ENCODE measurements around the gene SLC4A11.
A peak's percentile ranks its signal among the peaks of the same experiment; 100 is the strongest.
"Not testable (repeated sequence)": the region's sequence is repeated elsewhere in the genome, so short reads cannot be mapped to it uniquely, and the experiment has no call there.

Gene SLC4A11

DNA sequence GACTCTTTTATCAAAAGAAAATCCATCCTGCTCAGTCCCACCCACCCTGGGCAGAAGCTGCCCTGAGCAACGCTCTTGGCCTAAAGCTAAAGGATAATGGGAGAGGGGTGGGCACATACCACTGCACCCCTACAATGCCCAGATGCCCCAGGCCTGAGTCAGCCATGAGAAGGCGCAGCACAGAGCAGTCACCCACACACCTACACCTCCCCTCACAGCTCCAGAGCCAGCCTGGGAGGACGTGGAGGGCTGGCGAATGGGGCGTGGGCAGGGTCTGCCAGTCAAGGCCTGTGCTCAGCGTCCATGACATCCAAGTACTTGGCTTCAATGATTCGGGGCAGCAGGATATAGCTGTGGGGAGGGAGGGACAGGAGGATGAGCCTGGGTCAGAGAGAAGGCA is 11.5 kb downstream of the SLC4A11 start:
- DNase-seq: no peak

DNA sequence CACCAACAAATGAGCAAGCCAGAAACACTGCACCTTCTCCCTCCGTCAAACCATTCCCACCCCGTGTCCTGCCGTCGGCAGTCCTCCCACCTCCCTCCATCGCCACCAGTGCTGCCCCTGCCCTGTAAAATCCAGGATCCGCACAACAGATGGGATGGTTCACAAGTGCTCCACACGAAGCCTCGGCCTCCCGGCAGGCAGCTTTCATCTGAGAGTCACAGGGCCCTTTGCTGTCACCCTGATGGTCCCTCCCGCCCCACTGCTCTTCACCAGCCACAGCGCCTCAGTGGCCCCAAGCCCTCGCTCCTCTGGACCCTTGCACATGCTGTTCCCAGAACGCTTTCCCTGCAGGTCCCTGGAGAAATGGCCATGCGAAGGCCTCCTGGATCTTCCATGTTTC is 12.1 kb downstream of the SLC4A11 start:
- no peak for DNase-seq

DNA sequence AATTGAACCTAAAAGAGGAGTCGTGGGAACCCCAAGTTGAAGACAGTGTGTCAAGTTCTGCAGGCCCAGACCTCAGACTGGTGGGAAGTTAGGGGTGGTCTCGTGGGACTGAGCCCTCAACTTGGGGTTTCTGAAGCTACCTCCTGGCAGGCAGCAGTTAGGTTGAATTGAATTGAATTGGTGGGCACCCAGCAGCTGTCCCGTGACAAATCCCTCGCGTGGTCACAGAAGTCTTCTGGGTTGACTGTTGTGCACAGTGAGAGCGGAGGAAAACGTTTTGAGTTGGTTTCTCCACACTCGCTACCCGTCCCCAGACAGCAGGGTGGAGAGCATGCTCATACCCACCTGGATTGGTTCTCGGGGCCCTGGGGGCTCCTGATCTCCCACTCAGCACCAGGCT is 12.9 kb downstream of the SLC4A11 start:
- DNase-seq: no peak

DNA sequence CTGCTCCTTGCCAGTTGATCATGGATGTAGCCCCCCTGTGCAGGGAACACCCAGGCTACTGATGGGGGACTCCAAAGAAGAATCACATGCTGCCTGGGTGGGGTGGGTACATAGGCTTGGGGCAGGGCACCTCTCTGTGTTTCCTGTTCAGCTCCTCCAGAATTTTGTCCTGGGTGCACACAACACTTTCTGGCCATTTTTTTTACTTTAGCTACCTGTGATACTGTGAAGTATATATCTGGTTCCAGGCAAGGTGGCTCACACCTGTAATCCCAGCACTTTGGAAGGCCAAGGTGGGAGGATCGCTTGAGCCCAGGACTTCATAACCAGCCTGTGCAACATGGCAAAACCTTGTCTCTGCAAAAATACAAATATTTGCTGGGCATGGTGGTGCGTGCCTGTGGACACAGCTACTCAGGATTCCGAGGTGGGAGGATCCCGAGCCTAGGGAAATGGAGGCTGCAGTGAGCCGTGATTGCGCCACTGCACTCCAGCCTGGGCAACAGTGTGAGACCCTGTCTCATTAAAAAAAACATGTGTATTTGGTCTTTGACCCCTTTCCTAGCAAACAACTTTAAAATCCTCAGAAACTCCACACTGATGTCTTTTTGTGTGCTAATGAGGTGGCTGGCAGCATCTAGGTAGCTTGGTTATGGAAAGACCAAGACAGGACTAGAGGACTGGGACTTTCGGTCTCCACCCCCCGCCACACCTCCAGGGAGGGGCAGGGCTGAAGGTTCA is 14.1 kb downstream of the SLC4A11 start:
- no peak for DNase-seq

DNA sequence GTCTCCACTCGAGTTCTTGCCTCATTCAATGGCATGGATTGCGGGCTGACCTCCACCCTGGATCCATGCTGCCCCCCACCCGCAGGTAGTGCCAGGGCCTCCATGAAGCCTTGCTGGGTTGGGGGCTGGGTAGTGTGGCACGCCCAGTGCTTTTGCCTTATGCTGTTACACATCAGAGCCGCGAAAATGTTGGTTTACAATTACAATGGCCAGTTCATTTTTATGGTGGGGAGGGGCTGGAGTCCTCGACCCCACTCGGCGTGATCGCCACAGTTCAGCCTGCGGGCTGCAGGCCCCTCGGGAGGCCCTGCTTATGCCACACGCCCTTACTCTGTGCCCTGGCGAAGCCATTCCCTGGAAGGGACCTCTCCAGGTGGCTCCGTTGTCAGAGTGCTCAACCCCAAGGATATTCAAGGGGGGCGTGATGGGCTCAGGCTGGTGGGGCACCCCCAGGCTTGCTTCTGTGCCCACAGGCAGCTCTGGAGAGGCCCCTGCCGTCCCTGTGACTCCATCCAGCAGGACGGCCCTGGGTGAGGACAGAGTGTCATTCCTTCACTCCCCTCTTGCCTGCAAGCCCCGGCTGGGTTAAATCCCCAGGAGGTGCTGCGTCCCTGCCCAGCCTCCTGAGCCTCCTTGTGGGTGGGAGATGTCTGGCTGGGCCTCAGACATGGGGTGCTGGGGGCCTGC is 14.9 kb downstream of the SLC4A11 start:
- no peak for DNase-seq

DNA sequence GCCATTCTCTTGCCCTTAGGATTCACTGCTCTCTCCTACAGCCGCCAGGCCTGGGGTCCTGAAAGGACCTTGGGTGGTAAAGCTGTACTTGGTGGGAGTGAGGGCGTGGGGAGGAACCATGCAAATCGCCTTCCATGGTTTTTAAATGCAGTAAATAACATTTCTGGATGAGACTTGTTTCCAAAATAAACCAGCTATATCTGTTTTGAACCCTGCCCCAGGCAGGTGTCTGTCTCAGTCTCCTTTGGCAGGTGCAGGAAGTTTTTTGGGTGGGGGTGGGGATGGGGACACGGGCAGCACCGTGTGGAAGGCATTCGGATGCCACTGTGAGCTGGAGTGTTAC is 15.4 kb downstream of the SLC4A11 start:
- DNase-seq: no peak

DNA sequence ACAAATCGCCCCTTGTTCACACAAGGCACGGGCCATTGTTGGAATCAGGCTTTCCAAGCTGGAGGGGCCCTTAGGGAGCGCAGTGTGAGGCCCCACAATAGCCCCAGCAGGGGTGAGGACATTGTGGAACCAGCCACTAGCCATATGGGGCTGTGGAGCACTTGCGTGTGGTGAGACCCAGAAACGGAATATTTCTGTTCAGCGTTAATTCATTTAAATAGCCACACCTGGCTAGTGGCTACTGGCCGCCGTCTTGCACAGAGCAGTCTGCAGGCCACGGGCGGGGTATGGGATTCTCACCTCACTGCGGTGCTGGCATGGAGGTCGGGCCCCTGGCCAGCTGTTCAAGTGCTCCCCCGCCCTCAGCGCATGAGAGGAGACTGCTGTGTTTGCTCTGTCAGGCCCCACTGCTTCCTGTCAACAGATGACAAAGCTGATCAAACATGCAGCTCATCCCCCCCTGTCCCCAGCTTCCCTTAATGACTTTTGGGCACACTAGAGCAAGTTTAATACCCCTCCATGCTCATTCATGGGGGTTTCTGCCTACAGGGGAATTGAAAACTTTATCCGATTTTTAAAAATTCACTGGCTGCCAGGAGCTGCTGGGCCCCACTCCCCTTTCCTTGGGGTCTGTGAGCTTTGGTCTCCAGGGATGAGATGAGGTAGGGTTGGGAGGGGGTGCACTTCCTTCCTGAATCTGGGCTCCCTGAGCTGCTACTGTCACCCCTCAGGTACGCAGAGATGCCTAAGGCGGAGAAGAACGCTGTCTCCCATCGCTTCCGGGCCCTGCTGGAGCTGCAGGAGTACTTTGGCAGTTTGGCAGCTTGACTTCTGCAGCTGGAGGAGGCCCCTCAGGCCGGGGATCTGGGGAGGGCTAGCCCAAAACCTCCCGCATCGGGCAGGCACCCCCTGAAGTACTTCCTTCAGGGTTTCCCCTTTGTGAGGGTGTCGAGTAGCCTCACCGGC is 16.1 kb downstream of the SLC4A11 start:
- peak; percentile 88 for DNase-seq

DNA sequence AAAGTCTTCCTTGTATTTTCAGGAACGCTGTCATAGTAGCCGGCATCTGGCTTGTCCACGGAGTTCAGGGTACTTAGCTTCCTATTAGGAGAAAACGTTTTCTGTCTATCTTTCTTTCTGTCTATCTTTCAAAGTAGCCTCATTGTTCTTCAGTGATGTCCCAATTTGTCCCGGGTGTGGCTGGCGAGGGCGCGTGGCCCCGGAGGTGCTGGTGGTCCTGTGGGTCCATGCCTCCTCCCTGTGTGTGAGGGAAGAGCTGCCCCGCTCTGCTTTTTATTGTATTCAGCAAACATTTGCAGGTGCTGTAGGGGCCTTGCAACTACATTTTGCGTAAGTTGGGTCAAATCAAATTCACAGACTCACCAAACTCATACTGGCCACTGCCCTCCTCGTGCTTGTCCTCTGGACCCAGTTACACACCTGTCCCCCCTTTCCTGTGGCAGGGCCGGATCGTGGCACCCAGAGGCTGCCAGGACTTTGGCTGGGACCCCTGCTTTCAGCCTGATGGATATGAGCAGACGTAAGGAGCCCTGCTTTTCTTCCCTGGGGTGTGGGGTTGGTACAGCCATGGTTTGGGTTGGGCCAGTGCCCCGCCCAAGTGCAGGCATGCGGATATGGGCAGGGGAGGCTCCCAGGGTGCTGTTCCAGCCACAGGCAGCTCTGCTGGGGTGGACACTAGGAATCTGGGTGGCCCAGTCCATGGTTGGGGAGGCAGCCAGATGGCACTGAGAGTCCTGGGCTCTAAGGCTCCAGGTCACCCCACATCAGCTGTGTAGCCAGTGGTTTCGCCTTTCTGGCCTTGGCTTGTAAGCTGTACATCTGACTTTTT is 17.4 kb downstream of the SLC4A11 start:
- no peak for DNase-seq

DNA sequence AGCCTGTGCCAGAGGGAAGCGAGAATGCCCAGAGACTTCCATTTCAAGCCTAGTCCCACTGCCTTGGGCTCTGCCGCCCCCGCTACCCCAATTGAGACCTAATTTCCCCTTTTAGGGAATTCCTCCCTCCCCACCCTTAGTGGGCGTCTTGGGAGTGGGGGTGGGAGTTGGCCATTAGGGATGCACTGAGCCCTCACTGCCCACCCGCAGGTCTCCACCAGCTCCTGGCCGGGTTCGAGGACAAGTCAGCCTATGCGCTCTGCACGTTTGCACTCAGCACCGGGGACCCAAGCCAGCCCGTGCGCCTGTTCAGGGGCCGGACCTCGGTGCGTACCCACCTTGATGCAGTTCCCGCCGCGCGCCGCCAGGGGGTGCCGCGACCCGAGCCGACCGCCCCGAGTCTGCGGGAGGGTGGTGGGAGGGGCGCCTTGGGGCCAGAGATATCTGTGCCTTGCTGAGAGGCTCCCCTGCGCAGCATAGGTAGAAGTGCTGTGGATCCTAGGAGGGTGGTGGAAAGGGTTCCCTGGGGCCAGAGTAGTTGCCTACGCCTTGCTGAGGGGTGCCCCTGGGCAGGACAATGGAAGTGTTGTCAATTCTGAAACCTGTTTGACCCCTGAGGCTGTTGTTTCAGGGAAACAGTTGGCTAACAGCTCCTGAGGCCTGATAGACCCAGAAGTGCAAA is 20.5 kb downstream of the SLC4A11 start:
- DNase-seq: peak; percentile 51

DNA sequence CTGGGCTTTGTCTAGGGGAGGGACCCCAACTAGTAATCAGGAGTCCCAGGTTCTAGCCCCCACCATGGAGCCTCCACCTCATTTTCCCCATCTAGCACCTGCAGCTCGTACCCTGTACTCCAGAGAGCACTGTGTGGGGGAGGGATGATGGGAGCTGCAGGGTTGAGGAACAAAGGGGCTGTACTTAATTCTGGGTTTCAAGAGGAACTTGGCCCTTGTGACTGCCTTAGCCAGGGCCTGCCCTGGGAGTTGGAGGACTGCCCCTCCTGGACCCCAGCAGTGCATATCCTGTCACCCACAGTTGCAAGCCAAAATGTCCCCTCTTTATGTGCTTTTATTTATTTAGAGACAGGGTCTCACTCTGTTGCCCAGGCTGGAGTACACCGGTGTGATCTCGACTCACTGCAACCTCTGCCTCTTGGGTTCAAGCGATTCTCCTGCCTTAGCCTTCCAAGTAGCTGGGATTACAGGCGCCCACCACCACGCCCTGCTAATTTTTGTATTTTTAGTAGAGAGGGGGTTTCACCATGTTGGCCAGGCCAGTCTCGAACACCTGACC is 23.6 kb downstream of the SLC4A11 start:
- DNase-seq: not testable (repeated sequence)

DNA sequence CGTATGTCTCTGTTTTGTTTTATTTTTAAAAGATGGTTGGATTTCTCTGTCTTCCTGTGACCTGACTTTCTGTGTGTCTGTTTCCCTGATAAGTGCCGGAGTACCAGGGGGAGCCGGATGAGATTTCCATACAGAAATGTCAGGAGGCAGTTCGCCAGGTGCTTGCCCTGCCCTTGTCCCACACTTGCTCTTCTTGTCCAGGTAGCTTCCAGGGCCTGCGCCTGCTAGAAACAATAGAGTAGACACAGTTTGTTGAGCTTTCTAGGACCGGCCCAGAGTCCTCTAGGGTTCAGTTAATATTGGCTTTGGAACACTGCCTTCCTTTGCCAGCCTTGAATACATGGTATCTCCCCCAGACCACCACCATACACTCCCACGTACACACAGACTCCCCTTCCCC is 25.8 kb downstream of the SLC4A11 start:
- DNase-seq: no peak

DNA sequence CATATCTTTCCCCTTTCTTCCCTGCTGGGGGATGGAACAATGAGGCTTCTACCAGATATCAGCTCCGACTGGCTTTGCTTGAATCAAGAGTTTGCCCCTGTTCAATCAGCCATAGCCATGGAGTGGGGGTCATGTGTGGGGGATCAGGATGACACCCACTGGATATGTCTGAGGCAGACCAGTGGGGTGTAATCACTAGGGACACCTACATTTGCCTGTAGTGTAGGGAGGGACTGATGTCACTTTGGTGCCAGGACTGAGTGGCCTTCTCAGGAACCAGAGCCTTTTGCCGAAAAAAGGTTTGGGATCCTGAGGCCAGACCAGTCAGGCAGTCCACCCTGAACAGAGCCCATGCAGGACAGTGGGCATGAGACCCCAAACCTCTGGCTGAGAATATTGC is 28.6 kb downstream of the SLC4A11 start:
- no peak for DNase-seq

DNA sequence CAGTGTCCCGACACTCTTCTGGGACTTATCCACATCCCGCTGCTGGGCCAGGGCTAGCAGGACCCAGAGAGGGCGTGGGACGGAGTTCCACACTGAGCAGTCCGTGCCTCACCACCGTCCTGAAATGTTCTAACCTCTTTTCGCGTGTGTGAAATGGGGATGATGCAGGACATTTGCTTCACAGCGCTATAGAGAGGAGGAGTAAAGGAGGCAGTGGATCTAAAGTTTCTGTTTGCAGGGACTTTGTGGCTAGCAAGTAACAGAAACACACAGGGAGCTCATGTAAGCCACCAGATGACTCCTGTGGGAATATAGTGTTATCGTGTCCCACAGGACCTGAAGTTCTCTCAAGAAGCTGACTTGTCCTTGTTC is 29.1 kb downstream of the SLC4A11 start:
- DNase-seq: no peak

DNA sequence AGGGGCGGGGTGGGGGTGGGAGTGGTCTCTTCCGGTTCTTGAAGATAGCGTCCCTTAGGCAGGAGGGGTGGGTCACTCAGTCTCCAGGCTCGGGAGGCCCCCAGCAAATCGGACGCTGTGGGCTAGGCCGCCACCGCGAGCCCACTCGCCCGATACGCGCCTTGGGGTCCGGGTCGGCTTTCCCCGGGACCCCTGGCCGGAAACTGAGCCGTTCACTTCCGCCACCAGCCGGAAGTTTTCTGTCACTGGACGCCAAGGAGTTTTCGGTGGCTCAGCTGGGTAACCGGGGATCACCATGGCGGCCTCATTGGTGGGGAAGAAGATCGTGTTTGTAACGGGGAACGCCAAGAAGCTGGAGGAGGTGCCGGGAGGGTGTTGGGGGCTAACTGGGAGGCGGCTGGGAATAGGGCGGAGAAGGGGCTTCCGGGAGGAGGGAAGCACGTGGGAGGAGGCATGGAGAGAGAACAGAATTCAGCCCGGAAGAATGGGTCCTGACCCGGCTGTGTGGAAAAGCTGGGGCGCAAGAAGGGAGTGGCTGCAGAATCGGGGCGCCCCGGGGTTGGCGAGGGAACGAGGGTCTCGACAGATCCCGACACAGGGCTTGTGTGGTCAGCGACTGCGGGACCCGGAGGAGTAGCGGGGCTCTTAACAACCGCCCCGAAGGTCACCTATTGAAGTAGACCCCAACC is 29.6 kb downstream of the SLC4A11 start, which contains the start of gene ITPA:
Gene ITPA (plus strand): TSS at position 242 of the 689 bp plus-strand sequence. CDS start 54 bp downstream, at position 296.
- peak; percentile 23 for DNase-seq

DNA sequence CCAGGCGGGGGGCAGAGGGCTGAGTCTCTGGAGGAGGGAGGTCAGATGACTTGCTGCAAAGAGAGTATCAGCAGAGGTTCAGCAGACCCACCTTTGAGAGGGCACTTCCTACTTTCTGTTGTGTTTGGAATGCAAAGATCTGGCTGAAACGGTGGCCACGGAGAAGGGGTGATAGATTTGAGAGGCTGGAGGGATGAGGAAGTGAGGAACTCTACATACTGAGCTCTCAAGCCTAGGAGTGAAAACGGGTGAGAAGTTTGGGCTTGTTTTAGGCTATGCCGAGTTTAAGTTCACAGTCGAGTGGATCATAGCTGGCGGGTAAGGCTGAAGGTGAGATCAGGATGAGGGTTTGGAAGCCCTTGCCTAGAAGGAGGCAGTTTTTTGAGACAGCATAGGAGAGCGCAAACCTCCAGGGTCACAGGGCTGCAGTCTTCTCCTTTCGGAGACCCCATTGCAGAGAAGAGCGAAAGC is 30.2 kb downstream of the SLC4A11 start:
- no peak for DNase-seq

DNA sequence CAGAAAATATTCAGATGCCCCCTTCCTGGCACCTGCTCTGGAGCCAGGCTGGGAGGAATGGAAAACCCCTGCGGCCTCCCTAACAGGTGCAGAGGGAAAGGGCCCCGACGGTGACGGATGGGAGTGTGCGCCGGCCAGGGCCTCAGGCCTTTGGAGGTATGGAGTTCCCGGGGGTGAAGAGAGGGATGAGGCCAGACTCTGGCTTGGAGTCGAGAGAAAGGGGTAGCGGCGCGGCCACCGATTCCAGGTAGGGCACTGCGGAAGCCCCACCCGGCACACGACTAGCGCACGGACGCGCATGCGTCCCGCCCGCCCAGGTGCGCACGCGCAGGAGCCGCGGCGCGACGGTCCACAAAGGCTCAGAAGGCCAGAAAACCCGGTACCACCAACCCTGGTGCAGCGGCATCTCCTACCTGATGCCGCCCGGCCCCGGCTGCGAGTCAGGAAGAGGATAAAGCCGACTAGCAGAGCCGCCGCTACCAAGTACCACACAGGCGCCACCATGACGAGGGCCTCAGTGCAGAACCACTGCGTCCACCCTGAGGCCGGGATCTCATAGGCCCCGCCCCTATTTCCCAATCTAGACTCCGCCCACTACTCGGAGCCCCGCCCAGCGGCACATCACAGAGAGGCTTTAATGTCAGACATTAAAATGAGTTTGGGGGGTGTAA is 34.7 kb downstream of the SLC4A11 start, which contains the start of gene DDRGK1:
Gene DDRGK1 (minus strand): TSS at position 559 of the 671 bp plus-strand sequence. CDS start 55 bp downstream, at position 504.
- peak; percentile 90 for DNase-seq

DNA sequence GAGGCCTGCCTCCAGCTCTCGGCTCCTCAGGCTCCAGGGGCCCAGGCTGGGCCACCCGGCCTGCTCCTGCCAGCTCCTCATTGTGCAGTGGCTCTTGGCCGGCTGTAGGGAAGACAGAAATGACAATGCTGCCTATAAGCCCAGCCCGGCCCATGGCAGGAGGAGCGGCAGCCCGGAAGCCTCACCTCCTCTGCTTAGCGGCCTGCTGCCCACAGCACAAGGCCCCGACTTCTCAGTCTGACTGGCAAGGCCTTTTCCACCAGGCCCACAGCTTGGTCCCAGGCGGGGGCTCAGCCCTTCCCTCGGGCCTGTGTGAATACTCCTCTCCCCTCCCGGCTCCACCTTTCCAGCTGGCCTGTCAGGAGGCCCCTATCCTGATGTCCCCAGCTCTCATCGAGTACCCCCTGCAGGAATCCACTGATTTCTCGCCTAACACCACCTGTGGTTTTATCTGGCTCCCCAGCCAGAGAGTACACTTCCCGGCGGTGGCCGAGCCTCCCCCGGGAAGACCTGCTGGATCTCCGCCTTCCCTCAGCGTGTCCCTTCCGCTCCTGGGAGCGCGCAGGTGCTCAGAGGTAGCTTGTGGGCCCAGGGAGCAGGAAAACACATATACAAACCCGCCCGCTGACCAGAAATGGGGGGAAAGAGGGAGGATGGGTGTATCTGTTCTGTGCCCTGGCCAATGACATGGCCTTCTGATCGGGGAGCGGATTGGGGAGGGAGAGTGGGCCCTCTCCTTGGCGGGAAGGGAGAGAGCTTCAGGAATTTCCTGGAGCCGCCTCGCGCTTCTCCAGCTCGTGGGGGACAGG is 35.5 kb downstream of the SLC4A11 start:
- DNase-seq: no peak

DNA sequence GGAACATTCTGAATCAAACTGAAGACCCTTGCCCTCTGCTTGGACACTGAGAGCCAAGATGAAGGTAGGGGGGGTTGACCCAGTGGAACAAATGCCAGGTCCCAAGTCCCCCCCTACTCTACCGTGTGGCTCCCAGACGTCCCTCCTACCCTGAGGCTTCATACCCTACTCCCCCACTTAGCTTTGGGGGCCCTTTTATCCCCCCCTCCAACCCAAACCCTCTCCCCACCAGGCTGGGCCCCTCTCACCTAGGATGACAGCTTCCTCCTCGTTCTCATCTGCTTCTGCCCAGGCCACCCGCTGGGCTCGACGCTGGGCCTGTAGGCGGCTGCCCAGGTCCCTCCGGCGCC is 36.0 kb downstream of the SLC4A11 start:
- DNase-seq: no peak

All from NCI-H526 treated with DMSO at 0.1 percent for 48 hours (cell line).